Measurements from ENCODE around the gene MAD1L1.

- no peak for TF ChIP-seq CTCF (IDR thresholded peaks at IDR 0.05; ENCODE audit: insufficient read depth, low read depth, low read length)
- no peak for TF ChIP-seq EZH2 (IDR thresholded peaks at IDR 0.05; ENCODE audit: insufficient read depth, low read length)
Observed at GRCh38 chr7:2202901-2203765, 29.6 kb downstream of the MAD1L1 start.
